GM12878 (cell line): ENCODE measurements around the gene GHRL. TPM values are rescaled to one million over a fixed set of nuclear protein-coding genes. Genes with fewer than 3 reads are reported as not detected.

ENCODE experiments used
- ATAC-seq: fragments of 200-7000 bp; cut with Tn5 transposase; 3 replicates; pipeline ENCODE4 v1.9.1; 2020; ENCODE audit warnings: mild to moderate bottlenecking, moderate library complexity
- BruUV-seq: library from RNA; stranded (reverse); fragments of 400-500 nt; replicated peaks from 2 replicates; lab custom pipeline; 2021; lab: Mats Ljungman, UMichigan
- CTCF ChIA-PET: fragments of 300-600 bp; sonication (Branson Sonifier 250); formaldehyde crosslinking; extraction: SDS; loops from one replicate; lab custom pipeline; 2021; ENCODE audit warnings: inconsistent platforms; lab: Yijun Ruan, JAX
- POLR2A ChIA-PET: fragments of 350-600 bp; formaldehyde crosslinking; extraction: SDS; loops from one replicate; lab custom pipeline; 2021; ENCODE audit warnings: inconsistent platforms; lab: Charles Lee
- RAD21 ChIA-PET: fragments of 300-600 bp; sonication (Branson Sonifier 250); formaldehyde crosslinking; loops from one replicate; lab custom pipeline; 2023; ENCODE audit warnings: antibody characterized with exemption; ENCODE audit not compliant: unreplicated experiment; lab: Charles Lee
- SMC1A ChIA-PET: fragments of 300-600 bp; sonication (Branson Sonifier 250); formaldehyde crosslinking; loops from one replicate; lab custom pipeline; 2023; ENCODE audit not compliant: unreplicated experiment, uncharacterized antibody; lab: Charles Lee
- DNase-seq: peaks from one replicate; pipeline ENCODE4 v3.0.0-alpha.2; 2011; ENCODE audit warnings: low read depth, low spot score
- FAIRE-seq: peaks from 3 replicates; lab custom pipeline; 2011; peaks lifted over from hg19 to GRCh38; lab: Jason Lieb, UNC
- H2AFZ ChIP-seq: 2 replicates; pipeline ENCODE4 v1.6.0; 2011; ENCODE audit warnings: low read depth, low read length, control low read depth; ENCODE audit not compliant: control insufficient read depth
- H3K27ac ChIP-seq: 2 replicates; pipeline ENCODE4 v1.5.1; 2011; ENCODE audit warnings: control low read depth; ENCODE audit not compliant: control insufficient read depth, insufficient read depth
- H3K27me3 ChIP-seq, 2 experiments: replicated peaks in 1 of 2; 2 replicates each; pipeline versions ENCODE4 v1.6.0 to v1.6.1; 2011; ENCODE audit warnings: low read length in 1 of 2; ENCODE audit not compliant: control insufficient read depth in 2 of 2, insufficient read depth in 2 of 2
- H3K36me3 ChIP-seq, 2 experiments: 2 replicates each; pipeline ENCODE4 v1.5.1; 2011; ENCODE audit warnings: low read length in 1 of 2; ENCODE audit not compliant: control insufficient read depth in 2 of 2, insufficient read depth in 2 of 2
- H3K4me1 ChIP-seq: 2 replicates; pipeline ENCODE4 v1.6.1; 2011; ENCODE audit warnings: mild to moderate bottlenecking, low read length, moderate library complexity, mixed read lengths; ENCODE audit not compliant: control insufficient read depth, insufficient read depth
- H3K4me2 ChIP-seq: 2 replicates; pipeline ENCODE4 v1.6.0; 2011; ENCODE audit warnings: control low read depth; ENCODE audit not compliant: control insufficient read depth, insufficient read depth
- H3K4me3 ChIP-seq: fragments of 200-600 bp; sonication (generic); 2 replicates; pipeline ENCODE4 v1.5.1; 2016
- H3K79me2 ChIP-seq: 2 replicates; pipeline ENCODE4 v1.6.0; 2011; ENCODE audit warnings: low read length; ENCODE audit not compliant: control insufficient read depth, insufficient read depth
- H3K9ac ChIP-seq: 2 replicates; pipeline ENCODE4 v1.8.0; 2011; ENCODE audit warnings: low read length, control low read depth, mixed read lengths; ENCODE audit not compliant: control insufficient read depth, insufficient read depth
- H3K9me3 ChIP-seq: replicated peaks from 3 replicates; pipeline ENCODE4 v1.5.1; 2011; ENCODE audit warnings: mild to moderate bottlenecking, low read length; ENCODE audit not compliant: control insufficient read depth, insufficient read depth
- H4K20me1 ChIP-seq: 2 replicates; pipeline ENCODE4 v1.6.0; 2011; ENCODE audit not compliant: control insufficient read depth, insufficient read depth
- GATAD2B ChIP-seq: fragments of 450-650 bp; conservative IDR thresholded peaks from 2 replicates; pipeline ENCODE4 v1.6.1; 2017; ENCODE audit warnings: low read depth, mild to moderate bottlenecking, moderate library complexity
- HDAC6 ChIP-seq: fragments of 200-600 bp; sonication (generic); IDR thresholded peaks from one replicate; pipeline ENCODE4 v1.8.0; 2017; ENCODE audit warnings: antibody characterized with exemption; ENCODE audit not compliant: unreplicated experiment
- IKZF2 ChIP-seq, 2 experiments: fragments of 450-650 bp; IDR thresholded peaks; 2 replicates each; pipeline ENCODE4 v1.6.1; 2017; ENCODE audit warnings: mild to moderate bottlenecking in 2 of 2, moderate library complexity in 2 of 2
- NFYA ChIP-seq: IDR thresholded peaks from 2 replicates; pipeline ENCODE4 v1.6.1; 2011; ENCODE audit warnings: low read depth, mild to moderate bottlenecking, low read length, improper control_type of control experiment, borderline replicate concordance
- SRF ChIP-seq, 2 experiments: IDR thresholded peaks; 2 replicates each; pipeline ENCODE4 v1.6.1; 2011; ENCODE audit warnings: low read depth in 2 of 2, low read length in 2 of 2, mild to moderate bottlenecking in 1 of 2, moderate library complexity in 1 of 2
- TCF3 ChIP-seq: IDR thresholded peaks from 2 replicates; pipeline ENCODE4 v1.6.1; 2012; ENCODE audit warnings: low read depth, mild to moderate bottlenecking, low read length, borderline replicate concordance; ENCODE audit not compliant: insufficient read depth
- ZBED1 ChIP-seq: IDR thresholded peaks from 2 replicates; pipeline ENCODE4 v1.6.1; 2016; ENCODE audit warnings: borderline replicate concordance
- ZNF384 ChIP-seq: IDR thresholded peaks from 2 replicates; pipeline ENCODE4 v1.6.1; 2012; ENCODE audit warnings: low read depth, mild to moderate bottlenecking, low read length, improper control_type of control experiment, borderline replicate concordance
- WGBS: methylation state at CpG from one replicate; pipeline ENCODE4 v1.1.6; 2016; ENCODE audit warnings: low lambda C conversion rate; ENCODE audit not compliant: insufficient replicate concordance, insufficient coverage; ENCODE audit errors: missing lambda C conversion rate; 5-methylcytosine and 5-hydroxymethylcytosine counted together
- in situ Hi-C: fragments of 300-500 bp; cut with MboI; formaldehyde crosslinking; loops from 9 replicates; pipeline ENCODE4 v1.14.3; 2018; ENCODE audit warnings: mixed read lengths
- intact Hi-C: fragments of 100-400 bp; cut with micrococcal nuclease; formaldehyde crosslinking; loops from one replicate; pipeline ENCODE4 v1.14.2; 2022; ENCODE audit not compliant: unreplicated experiment
- polyA plus RNA-seq, 11 experiments: library from polyadenylated mRNA; depleted of rRNA in 4 of 11; unstranded in 6 of 11; stranded (reverse) in 5 of 11; fragments of >200 nt; fragmentation: Nextera tagmentation in 4 of 11; fragmentation: Illumina TruSeq in 1 of 11; extraction: Ambion mirVana in 4 of 11; extraction: Trizol in 1 of 11; gene quantifications; 1 replicate in 1 of 11; 2 replicates in 10 of 11; pipeline versions ENCODE4 v1.2.1 to v1.2.3, GENCODE V29; 2011 to 2016; ENCODE audit warnings: inconsistent platforms in 2 of 11, missing spikeins in 2 of 11, low read depth in 1 of 11
- total RNA-seq, 4 experiments: library from RNA; depleted of rRNA in 3 of 4; stranded (reverse); fragments of >200 nt in 3 of 4; fragmentation: Illumina TruSeq in 1 of 4; extraction: Trizol in 1 of 4; gene quantifications; 2 replicates each; pipeline versions ENCODE4 v1.2.1 to v1.2.3, GENCODE V29; 2013 to 2021
- TF ChIP-seq, protein P1 (sequence below): IDR thresholded peaks from 2 replicates; pipeline ENCODE4 v1.6.1; 2011; ENCODE audit warnings: borderline replicate concordance, low read depth, mild to moderate bottlenecking, moderate library complexity, mixed read lengths, low read length; ENCODE audit not compliant: insufficient read depth; ENCODE audit errors: extremely low read length
- TF ChIP-seq, protein P2 (sequence below): fragments of 450-650 bp; IDR thresholded peaks from 2 replicates; pipeline ENCODE4 v1.6.1; 2017; ENCODE audit warnings: antibody characterized with exemption, mild to moderate bottlenecking, moderate library complexity

GHRL gene
- total and polyA plus RNA-seq, 10 of the 15 experiments (the other 5 are each of a cell fraction or from before 2014, with no cell fraction given), result 0.35 to 2.2 (median 0.88) TPM

DNA sequence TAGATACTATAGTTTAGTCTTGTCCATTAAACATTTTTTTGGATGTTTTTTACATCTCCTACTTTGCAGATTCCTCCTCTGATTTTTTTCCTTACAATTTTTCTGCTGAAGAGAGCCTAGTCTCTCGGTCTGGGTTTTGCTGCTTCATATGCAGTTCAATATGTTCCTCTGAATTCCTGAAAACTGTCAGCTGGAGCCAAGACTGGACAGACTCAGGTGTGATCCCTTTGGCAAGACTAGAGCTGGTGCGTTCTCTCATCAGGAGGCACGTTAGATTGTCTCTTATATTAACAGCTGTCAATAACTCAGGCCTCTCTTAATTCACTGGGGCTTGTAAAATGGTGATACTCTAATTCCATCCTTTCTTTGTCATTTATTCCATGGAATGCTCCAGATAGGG, 13.4 kb upstream of the GHRL start:
- no peak overlapping the region for H2AFZ ChIP-seq
- H3K4me1 ChIP-seq, result no peaks in the 10 kb centered on the region
- no peak overlapping the region for H3K4me2 ChIP-seq
- WGBS, result 99% methylated on average over 3 of the region's 3 CpGs
- ChIA-PET POLR2A (no interaction called here), CTCF (no interaction called here), SMC1A (interaction anchor here (1.5 kb wide), 1 partner anchor 32 kb away, joined by 3 read pairs; no protein-coding TSS in a partner anchor), RAD21 (no interaction called here)
- no peaks in the 10 kb centered on the region for H3K27me3 ChIP-seq
- FAIRE-seq (no peak), DNase-seq (no peak), ATAC-seq (no peak)
- H3K9me3 ChIP-seq, result no peaks in the 10 kb centered on the region
- TF ChIP-seq NFYA (no peak), ZNF384 (no peak), GATAD2B (no peak), SRF (IDR thresholded peaks at IDR 0.05; ENCODE audit: low read depth in 2 of 2, low read length in 2 of 2) (no peak), HDAC6 (no peak), IKZF2 (IDR thresholded peaks at IDR 0.05) (no peak), TCF3 (no peak), ZBED1 (no peak)
- TF ChIP-seq, protein P1, sequence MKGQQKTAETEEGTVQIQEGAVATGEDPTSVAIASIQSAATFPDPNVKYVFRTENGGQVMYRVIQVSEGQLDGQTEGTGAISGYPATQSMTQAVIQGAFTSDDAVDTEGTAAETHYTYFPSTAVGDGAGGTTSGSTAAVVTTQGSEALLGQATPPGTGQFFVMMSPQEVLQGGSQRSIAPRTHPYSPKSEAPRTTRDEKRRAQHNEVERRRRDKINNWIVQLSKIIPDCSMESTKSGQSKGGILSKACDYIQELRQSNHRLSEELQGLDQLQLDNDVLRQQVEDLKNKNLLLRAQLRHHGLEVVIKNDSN, result no peak
- TF ChIP-seq, protein P2, sequence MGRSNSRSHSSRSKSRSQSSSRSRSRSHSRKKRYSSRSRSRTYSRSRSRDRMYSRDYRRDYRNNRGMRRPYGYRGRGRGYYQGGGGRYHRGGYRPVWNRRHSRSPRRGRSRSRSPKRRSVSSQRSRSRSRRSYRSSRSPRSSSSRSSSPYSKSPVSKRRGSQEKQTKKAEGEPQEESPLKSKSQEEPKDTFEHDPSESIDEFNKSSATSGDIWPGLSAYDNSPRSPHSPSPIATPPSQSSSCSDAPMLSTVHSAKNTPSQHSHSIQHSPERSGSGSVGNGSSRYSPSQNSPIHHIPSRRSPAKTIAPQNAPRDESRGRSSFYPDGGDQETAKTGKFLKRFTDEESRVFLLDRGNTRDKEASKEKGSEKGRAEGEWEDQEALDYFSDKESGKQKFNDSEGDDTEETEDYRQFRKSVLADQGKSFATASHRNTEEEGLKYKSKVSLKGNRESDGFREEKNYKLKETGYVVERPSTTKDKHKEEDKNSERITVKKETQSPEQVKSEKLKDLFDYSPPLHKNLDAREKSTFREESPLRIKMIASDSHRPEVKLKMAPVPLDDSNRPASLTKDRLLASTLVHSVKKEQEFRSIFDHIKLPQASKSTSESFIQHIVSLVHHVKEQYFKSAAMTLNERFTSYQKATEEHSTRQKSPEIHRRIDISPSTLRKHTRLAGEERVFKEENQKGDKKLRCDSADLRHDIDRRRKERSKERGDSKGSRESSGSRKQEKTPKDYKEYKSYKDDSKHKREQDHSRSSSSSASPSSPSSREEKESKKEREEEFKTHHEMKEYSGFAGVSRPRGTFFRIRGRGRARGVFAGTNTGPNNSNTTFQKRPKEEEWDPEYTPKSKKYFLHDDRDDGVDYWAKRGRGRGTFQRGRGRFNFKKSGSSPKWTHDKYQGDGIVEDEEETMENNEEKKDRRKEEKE, result no peak
- intact Hi-C loops (no loop called here), in situ Hi-C loops (no loop called here)
- H3K27ac ChIP-seq, result no peak overlapping the region
- H3K79me2 ChIP-seq, result no peaks in the 10 kb centered on the region
- no TSS peak for BruUV-seq
- H3K4me3 ChIP-seq, result no peak overlapping the region
- peaks cover 19 to 46% of the 10 kb centered on the region in 2 experiments for H3K36me3 ChIP-seq
- H3K9ac ChIP-seq, result no peak overlapping the region
- H4K20me1 ChIP-seq, result no peaks in the 10 kb centered on the region
